K562 (cell line): ENCODE measurements around the gene FAM83G. TPM values are rescaled to one million over a fixed set of nuclear protein-coding genes. Genes with fewer than 3 reads are reported as not detected.

Experiments
- CCNT2 ChIP-seq: IDR thresholded peaks from 2 replicates; pipeline ENCODE4 v1.6.1; 2011; ENCODE audit warnings: borderline replicate concordance, low read depth, mild to moderate bottlenecking, moderate library complexity, mixed read lengths, low read length; ENCODE audit not compliant: insufficient read length; ENCODE audit errors: extremely low read depth
- CHD7 ChIP-seq: fragments of 200-600 bp; sonication (generic); IDR thresholded peaks from one replicate; pipeline ENCODE4 v1.6.1; 2012; ENCODE audit warnings: mild to moderate bottlenecking, low read depth, low read length, inconsistent platforms
- DMBX1 ChIP-seq: fragments of 250-450 bp; sonication (Bioruptor Pico); IDR thresholded peaks from 2 replicates; pipeline ENCODE4 v1.8.0; 2022; ENCODE audit warnings: inconsistent platforms, mild to moderate bottlenecking, moderate library complexity, borderline replicate concordance
- KLF1 ChIP-seq: fragments of 450-650 bp; IDR thresholded peaks from 2 replicates; pipeline ENCODE4 v1.6.1; 2016; ENCODE audit warnings: missing genetic modification characterization, missing compliant biosample characterization
- POLR2A ChIP-seq: fragments of 450-650 bp; conservative IDR thresholded peaks from 2 replicates; pipeline ENCODE4 v1.6.1; 2016
- RCOR1 ChIP-seq, 2 experiments: IDR thresholded peaks; 2 replicates each; pipeline ENCODE4 v1.6.1; 2012; ENCODE audit warnings: low read depth in 2 of 2, low read length in 2 of 2, borderline replicate concordance in 1 of 2, improper control_type of control experiment in 1 of 2
- SMARCE1 ChIP-seq: fragments of 450-650 bp; IDR thresholded peaks from 2 replicates; pipeline ENCODE4 v1.7.1; 2016; ENCODE audit warnings: mild to moderate bottlenecking
- TAF9B ChIP-seq: fragments of 450-650 bp; IDR thresholded peaks from 2 replicates; pipeline ENCODE4 v1.6.1; 2018; ENCODE audit warnings: mild to moderate bottlenecking; ENCODE audit not compliant: partially characterized antibody
- TCF15 ChIP-seq: fragments of 250-450 bp; sonication (Bioruptor Pico); IDR thresholded peaks from 2 replicates; pipeline ENCODE4 v1.8.0; 2022; ENCODE audit warnings: moderate library complexity, mild to moderate bottlenecking, inconsistent platforms
- USF2 ChIP-seq: sonication (generic); formaldehyde crosslinking; IDR thresholded peaks from 2 replicates; pipeline ENCODE4 v1.5.0; 2020; ENCODE audit warnings: missing genetic modification reagents
- ZFP30 ChIP-seq: fragments of 250-450 bp; sonication (Bioruptor Pico); IDR thresholded peaks from 2 replicates; pipeline ENCODE4 v1.8.0; 2022; ENCODE audit warnings: moderate library complexity, mild to moderate bottlenecking, inconsistent platforms, borderline replicate concordance
- ZNF232 ChIP-seq: sonication (generic); formaldehyde crosslinking; IDR thresholded peaks from 2 replicates; pipeline ENCODE4 v1.8.0; 2022; ENCODE audit warnings: mild to moderate bottlenecking, missing genetic modification reagents
- polyA plus RNA-seq, 8 experiments: library from polyadenylated mRNA; depleted of rRNA in 4 of 8; stranded (reverse) in 5 of 8; unstranded in 3 of 8; fragments of >200 nt; fragmentation: Nextera tagmentation in 2 of 8; fragmentation: Illumina TruSeq in 1 of 8; extraction: Ambion mirVana in 2 of 8; extraction: Trizol in 1 of 8; gene quantifications; 2 replicates each; pipeline versions ENCODE4 v1.2.1 to v1.2.3, GENCODE V29; 2011 to 2014; ENCODE audit warnings: inconsistent platforms in 1 of 8, missing spikeins in 1 of 8
- total RNA-seq, 7 experiments: library from RNA; depleted of rRNA in 6 of 7; stranded (reverse); fragments of >200 nt in 6 of 7; fragmentation: Illumina TruSeq in 2 of 7; extraction: Trizol in 2 of 7; gene quantifications; 2 replicates each; pipeline versions ENCODE4 v1.2.1 to v1.2.3, GENCODE V29; 2011 to 2021; ENCODE audit warnings: low replicate concordance in 1 of 7
- TF ChIP-seq, protein P1 (sequence below): fragments of 450-650 bp; IDR thresholded peaks from 2 replicates; pipeline ENCODE4 v1.6.1; 2018; ENCODE audit warnings: mild to moderate bottlenecking, low read depth; ENCODE audit not compliant: partially characterized antibody

Gene FAM83G
- total and polyA plus RNA-seq, 9 of the 15 experiments (the other 6 are each of a cell fraction or from before 2014, with no cell fraction given), result 0.04 to 10.3 (median 4.5) TPM; not detected in 1

DNA sequence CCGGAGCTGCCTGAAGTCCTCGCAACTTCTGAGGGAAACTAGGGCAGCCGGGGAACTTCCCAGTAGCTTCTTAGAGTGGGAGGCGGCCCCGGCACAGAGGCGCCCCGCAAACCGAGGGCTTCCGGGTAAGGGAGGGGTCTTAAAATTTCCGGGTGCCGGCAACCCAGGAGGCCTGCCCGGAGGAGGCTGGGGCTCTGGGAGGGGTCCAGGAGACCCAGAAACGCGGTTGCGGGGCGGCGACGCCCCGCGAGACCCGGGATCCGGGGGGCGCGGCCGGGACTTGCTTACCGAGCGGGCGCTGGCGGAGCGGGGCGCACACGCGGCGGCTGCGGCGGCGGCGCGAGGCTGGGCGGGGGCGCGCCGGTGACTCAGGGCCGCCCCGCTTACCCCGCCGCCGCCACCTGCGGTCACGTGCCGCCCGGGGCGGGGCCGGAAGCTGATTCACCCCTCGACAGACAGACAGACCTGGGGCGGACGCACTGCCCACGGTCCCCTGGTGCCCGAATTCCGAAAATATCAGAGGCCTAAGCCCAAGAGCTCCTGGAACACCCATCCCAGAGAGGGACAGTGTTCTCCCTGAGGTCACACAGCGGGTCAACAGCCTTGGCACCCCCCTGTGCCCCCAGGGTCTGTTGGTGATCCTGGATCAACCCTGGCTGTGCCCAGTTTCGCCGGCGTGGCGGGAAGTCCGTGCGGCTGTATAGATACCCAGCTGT is at the start of gene FAM83G (continued):
- TF ChIP-seq RCOR1 (IDR thresholded peaks at IDR 0.05; ENCODE audit: borderline replicate concordance in 1 of 2, low read depth in 2 of 2, low read length in 2 of 2) (no peak), KLF1 (0 out of 2 replicates have a peak, but pooled peaks have one; percentile 65), TAF9B (no peak), ZFP30 (CRISPR knock-in tag) (no peak), DMBX1 (CRISPR knock-in tag) (no peak), TCF15 (CRISPR knock-in tag) (no peak), USF2 (CRISPR knock-in tag) (peak; percentile 91), POLR2A (peak; percentile 65), SMARCE1 (peak; percentile 40; the same call in 1 of the 2 replicates), CHD7 (no peak), CCNT2 (peak; percentile 90), ZNF232 (no peak)
- TF ChIP-seq, protein P1, sequence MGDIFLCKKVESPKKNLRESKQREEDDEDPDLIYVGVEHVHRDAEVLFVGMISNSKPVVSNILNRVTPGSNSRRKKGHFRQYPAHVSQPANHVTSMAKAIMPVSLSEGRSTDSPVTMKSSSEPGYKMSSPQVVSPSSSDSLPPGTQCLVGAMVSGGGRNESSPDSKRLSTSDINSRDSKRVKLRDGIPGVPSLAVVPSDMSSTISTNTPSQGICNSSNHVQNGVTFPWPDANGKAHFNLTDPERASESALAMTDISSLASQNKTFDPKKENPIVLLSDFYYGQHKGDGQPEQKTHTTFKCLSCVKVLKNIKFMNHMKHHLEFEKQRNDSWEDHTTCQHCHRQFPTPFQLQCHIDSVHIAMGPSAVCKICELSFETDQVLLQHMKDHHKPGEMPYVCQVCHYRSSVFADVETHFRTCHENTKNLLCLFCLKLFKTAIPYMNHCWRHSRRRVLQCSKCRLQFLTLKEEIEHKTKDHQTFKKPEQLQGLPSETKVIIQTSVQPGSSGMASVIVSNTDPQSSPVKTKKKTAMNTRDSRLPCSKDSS, result no peak
